Osteoblast (primary cell): ENCODE measurements around the gene DCD. TPM values are rescaled to one million over a fixed set of nuclear protein-coding genes. Genes with fewer than 3 reads are reported as not detected.

Experiments used
- DNase-seq: peaks from one replicate; pipeline ENCODE4 v3.0.0; 2011; ENCODE audit warnings: low spot score, mixed read lengths; ENCODE audit not compliant: insufficient read length; ENCODE audit errors: missing footprints
- H2AFZ ChIP-seq: 2 replicates; pipeline ENCODE4 v1.6.0; 2011; ENCODE audit warnings: mild to moderate bottlenecking, low read length
- H3K27ac ChIP-seq: 2 replicates; pipeline ENCODE4 v1.5.1; 2011; ENCODE audit warnings: mild to moderate bottlenecking, low read depth, low read length, moderate library complexity
- H3K27me3 ChIP-seq: 2 replicates; pipeline ENCODE4 v1.6.0; 2012; ENCODE audit warnings: mild to moderate bottlenecking, control low read depth, inconsistent platforms, low read length, moderate library complexity; ENCODE audit not compliant: insufficient read depth
- H3K36me3 ChIP-seq: 2 replicates; pipeline ENCODE4 v1.5.1; 2011; ENCODE audit warnings: mild to moderate bottlenecking, low read length, control low read depth, moderate library complexity; ENCODE audit not compliant: insufficient read depth
- H3K4me1 ChIP-seq: 2 replicates; pipeline ENCODE4 v1.5.1; 2011; ENCODE audit warnings: mild to moderate bottlenecking, low read length, control low read depth, moderate library complexity; ENCODE audit not compliant: insufficient read depth
- H3K4me2 ChIP-seq: 2 replicates; pipeline ENCODE4 v1.6.0; 2011; ENCODE audit warnings: mild to moderate bottlenecking, low read length; ENCODE audit not compliant: insufficient read depth
- H3K4me3 ChIP-seq: fragments of 200-600 bp; sonication (generic); 3 replicates; pipeline ENCODE4 v1.5.1; 2012; ENCODE audit warnings: mild to moderate bottlenecking, low read length, inconsistent platforms; ENCODE audit not compliant: insufficient read depth
- H3K79me2 ChIP-seq: 2 replicates; pipeline ENCODE4 v1.6.0; 2012; ENCODE audit warnings: mild to moderate bottlenecking, low read length, control low read depth, inconsistent platforms; ENCODE audit not compliant: insufficient read depth
- H3K9me3 ChIP-seq: 2 replicates; pipeline ENCODE4 v1.5.1; 2011; ENCODE audit warnings: low read depth, low read length, control low read depth
- H4K20me1 ChIP-seq: 2 replicates; pipeline ENCODE4 v1.6.0; 2012; ENCODE audit warnings: mild to moderate bottlenecking, low read length, control low read depth; ENCODE audit not compliant: insufficient read depth
- total RNA-seq: library from RNA; depleted of rRNA; stranded (reverse); fragments of >200 nt; gene quantifications from 2 replicates; pipeline ENCODE4 v1.2.3, GENCODE V29; 2012
- TF ChIP-seq, protein P1 (sequence below): IDR thresholded peaks from 2 replicates; pipeline ENCODE4 v1.5.1; 2011; ENCODE audit warnings: mild to moderate bottlenecking, low read depth, low read length, moderate library complexity; ENCODE audit errors: extremely low read depth

Gene DCD
- total RNA-seq, 1 donor: not detected

DNA sequence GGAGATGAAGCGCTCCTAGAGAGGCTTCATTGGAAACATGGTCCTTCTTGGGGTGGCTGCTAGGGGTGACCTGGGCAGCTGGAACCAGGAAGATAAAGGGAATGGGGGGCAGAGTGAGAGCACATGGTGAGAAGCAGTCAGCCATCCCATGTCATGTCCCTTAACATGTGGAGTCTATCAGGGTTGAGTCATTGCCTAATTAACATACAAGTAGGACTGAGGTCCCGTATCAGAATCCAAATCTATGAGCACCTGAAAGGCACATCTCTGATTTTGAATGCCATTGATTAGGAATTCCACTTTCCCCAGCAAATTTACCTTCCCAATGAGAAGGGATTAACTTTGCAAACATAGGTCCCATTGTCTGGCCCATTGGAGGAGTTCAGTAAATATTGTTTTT lies 39.4 kb downstream of the DCD start:
- Histone ChIP-seq H3K79me2 (no peaks in the 10 kb centered on the region), H3K4me3 (no peak overlapping the region), H3K27ac (no peak overlapping the region), H4K20me1 (no peaks in the 10 kb centered on the region), H2AFZ (no peak overlapping the region), H3K4me1 (no peaks in the 10 kb centered on the region), H3K36me3 (no peaks in the 10 kb centered on the region), H3K9me3 (no peaks in the 10 kb centered on the region), H3K4me2 (no peak overlapping the region), H3K27me3 (peaks cover 16% of the 10 kb centered on the region)
- TF ChIP-seq, protein P1, sequence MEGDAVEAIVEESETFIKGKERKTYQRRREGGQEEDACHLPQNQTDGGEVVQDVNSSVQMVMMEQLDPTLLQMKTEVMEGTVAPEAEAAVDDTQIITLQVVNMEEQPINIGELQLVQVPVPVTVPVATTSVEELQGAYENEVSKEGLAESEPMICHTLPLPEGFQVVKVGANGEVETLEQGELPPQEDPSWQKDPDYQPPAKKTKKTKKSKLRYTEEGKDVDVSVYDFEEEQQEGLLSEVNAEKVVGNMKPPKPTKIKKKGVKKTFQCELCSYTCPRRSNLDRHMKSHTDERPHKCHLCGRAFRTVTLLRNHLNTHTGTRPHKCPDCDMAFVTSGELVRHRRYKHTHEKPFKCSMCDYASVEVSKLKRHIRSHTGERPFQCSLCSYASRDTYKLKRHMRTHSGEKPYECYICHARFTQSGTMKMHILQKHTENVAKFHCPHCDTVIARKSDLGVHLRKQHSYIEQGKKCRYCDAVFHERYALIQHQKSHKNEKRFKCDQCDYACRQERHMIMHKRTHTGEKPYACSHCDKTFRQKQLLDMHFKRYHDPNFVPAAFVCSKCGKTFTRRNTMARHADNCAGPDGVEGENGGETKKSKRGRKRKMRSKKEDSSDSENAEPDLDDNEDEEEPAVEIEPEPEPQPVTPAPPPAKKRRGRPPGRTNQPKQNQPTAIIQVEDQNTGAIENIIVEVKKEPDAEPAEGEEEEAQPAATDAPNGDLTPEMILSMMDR: no peak
- DNase-seq: no peak

DNA sequence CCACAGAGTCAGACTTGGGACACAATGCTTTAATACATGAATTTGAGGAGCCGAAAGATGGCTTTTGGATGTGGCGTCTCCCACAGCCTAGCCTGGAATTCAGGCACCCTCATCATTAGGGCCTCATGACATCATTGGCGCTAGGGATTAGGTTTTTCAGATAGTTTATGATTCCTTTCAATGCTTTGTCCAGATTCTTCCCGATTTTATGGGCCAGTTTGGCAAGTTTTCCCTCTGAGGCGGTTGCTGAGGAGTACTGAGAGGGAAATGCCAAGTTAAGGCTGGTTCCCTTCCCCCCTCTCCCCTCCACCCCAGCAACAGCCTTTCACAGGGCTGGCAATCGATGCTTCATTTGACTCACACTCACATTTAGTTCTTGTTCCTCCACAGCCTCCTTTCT lies 40.0 kb downstream of the DCD start:
- H3K36me3 ChIP-seq: no peaks in the 10 kb centered on the region
- H3K79me2 ChIP-seq: no peaks in the 10 kb centered on the region
- no peak overlapping the region for H3K27ac ChIP-seq
- H3K4me2 ChIP-seq: no peak overlapping the region
- no peaks in the 10 kb centered on the region for H3K9me3 ChIP-seq
- DNase-seq: no peak
- H3K4me3 ChIP-seq: no peak overlapping the region
- H4K20me1 ChIP-seq: no peaks in the 10 kb centered on the region
- no peaks in the 10 kb centered on the region for H3K4me1 ChIP-seq
- TF ChIP-seq, protein P1: no peak
- no peak overlapping the region for H2AFZ ChIP-seq
- H3K27me3 ChIP-seq: peaks cover 16% of the 10 kb centered on the region

DNA sequence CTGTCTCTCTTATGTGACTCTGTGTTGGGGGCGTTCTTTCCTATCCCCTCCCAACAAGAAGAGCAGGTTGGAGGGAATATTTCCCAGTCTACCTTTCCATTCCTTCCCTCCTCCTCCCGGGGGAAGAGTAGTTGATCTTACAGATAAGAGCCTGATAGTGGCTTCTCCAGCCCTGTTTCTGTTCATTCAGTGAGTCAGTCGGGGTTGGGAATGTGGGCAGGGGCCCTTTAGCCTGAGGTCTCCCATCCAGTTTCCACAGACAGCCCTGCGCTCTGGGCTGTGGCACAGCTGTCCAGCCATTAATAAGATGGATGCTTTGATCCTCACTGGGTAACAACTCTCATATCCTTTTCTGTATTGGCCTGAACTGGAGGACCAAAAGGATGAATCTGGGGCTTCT lies 41.6 kb downstream of the DCD start:
- no peak for DNase-seq
- no peak overlapping the region for H2AFZ ChIP-seq
- no peaks in the 10 kb centered on the region for H3K4me1 ChIP-seq
- no peaks in the 10 kb centered on the region for H4K20me1 ChIP-seq
- H3K4me2 ChIP-seq: no peak overlapping the region
- no peaks in the 10 kb centered on the region for H3K36me3 ChIP-seq
- no peaks in the 10 kb centered on the region for H3K9me3 ChIP-seq
- H3K27ac ChIP-seq: no peak overlapping the region
- H3K27me3 ChIP-seq: peaks cover 16% of the 10 kb centered on the region
- H3K79me2 ChIP-seq: no peaks in the 10 kb centered on the region
- TF ChIP-seq, protein P1: no peak
- no peak overlapping the region for H3K4me3 ChIP-seq

DNA sequence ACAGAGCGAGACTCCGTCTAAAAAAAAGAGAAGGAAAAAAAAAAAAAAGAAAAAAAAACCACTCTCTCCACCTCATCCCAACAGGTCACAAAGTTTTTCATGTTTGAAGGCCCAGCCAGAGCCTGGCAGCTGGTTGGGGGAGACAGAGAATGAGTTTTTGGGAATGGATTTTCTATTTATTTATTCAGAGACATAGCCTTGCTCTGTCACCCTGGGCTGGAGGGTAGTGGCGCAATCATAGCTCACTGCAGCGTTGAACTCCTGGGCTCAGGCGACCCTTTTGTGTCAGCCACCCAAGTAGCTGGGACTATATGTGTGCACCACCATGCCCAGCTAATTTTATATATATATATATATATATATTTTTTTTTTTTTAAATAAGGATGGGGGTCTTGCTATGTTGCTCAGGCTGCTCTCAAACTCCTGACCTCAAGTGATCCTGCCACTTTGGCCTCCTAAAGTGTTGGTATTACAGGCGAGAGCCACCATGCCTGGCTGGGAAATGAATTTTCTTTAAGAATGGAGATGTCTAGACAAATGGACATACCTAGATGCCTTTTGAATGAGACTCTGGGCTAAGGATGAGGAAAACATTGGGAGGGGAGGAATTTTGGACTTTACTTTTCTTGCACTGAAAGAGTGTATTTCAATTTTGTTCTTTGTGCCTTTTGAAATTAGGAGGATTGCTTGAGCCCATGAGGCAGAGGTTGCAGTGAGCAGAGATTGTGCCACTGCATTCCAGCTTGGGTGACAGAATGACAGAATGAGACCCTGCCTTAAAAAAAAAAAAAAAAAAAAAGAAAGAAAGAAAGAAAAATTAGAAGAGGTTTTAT lies 42.8 kb downstream of the DCD start:
- no peaks in the 10 kb centered on the region for H4K20me1 ChIP-seq
- no peak overlapping the region for H3K4me2 ChIP-seq
- H3K9me3 ChIP-seq: no peaks in the 10 kb centered on the region
- no peaks in the 10 kb centered on the region for H3K79me2 ChIP-seq
- H3K36me3 ChIP-seq: no peaks in the 10 kb centered on the region
- no peak overlapping the region for H3K4me3 ChIP-seq
- no peaks in the 10 kb centered on the region for H3K4me1 ChIP-seq
- H3K27ac ChIP-seq: no peak overlapping the region
- H2AFZ ChIP-seq: no peak overlapping the region
- H3K27me3 ChIP-seq: peaks cover 16% of the 10 kb centered on the region
- DNase-seq: no peak
- TF ChIP-seq, protein P1: no peak
